ENCODE results near the gene EMC1.
"Not testable (repeated sequence)": the region's sequence is repeated elsewhere in the genome, so short reads cannot be mapped to it uniquely, and the experiment has no call there.

The EMC1 gene

DNA sequence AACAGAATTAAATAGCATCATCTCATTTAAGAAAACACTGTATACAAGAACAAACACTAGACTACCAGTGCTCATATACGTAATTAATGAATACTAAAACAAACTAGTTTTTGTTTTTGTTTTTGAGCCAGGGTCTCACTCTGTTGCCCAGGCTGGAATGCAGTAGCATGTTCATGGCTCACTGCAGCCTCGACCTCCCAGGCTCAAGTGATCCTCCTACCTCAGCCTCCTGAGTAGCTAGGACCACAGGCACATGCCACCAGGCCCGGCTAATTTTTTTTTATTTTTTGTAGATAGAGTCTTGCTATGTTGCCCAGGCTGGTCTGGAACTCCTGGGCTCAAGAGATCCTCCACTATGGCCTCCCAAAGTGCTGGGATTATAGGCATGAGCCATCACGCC lies 34.7 kb downstream of the EMC1 start:
- H3K9me3 ChIP-seq; H3K27me3 ChIP-seq (ENCODE audit: low read depth); DNase-seq (ENCODE audit: low spot score in 2 of 2); H3K4me3 ChIP-seq; in situ Hi-C loops (cut with MboI; ENCODE audit: low sequenced_read_pairs): not testable (repeated sequence)
- Histone ChIP-seq H3K36me3 (replicated peaks) (peaks cover 67% of the 10 kb centered on the region), H3K4me1 (peaks cover 12% of the 10 kb centered on the region)

DNA sequence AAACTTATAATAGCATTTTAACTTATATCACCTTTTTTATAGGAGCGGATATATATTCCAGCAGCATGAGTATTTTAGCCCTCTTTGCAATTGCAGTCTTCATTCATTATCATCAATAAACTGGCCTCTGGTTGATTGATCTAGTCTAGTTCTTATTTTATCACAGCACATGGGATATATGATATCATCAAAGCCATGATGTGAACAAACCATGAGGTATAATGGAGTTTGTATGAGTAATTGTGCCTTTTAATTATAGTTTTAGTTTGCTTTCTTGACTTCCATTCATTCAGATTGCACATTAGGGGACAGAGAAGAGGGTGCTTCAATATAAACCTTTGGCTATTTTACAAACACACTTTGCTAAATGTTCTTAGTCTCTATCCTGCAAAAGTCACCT lies 37.7 kb downstream of the EMC1 start:
- H3K9me3 ChIP-seq: no peaks in the 10 kb centered on the region
- no peak for DNase-seq (ENCODE audit: low spot score in 2 of 2)
- no peaks in the 10 kb centered on the region for H3K27me3 ChIP-seq (ENCODE audit: low read depth)
- H3K36me3 ChIP-seq (replicated peaks): peaks cover 48% of the 10 kb centered on the region
- peaks cover 18% of the 10 kb centered on the region for H3K4me1 ChIP-seq
- in situ Hi-C loops (cut with MboI; ENCODE audit: low sequenced_read_pairs): no loop called here
- no peak overlapping the region for H3K4me3 ChIP-seq

DNA sequence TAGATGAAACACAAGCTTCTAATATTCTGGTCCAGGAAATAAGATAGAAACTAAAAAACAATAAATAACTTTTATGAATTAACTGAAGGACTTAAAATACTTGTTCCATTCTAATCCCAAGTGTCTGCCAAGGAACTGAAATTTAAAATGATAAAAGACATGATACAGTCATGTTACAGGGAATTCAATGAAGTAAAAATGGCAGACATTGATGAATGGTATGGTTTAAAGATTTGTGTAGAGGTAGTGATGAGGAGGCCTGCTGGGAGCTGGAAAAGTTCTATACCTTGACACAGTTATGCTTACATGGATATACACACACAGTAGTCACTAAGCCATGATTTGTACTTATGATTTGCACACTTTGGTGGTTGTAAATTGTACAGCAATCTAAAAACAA lies 39.2 kb downstream of the EMC1 start:
- Histone ChIP-seq H3K9me3 (no peaks in the 10 kb centered on the region), H3K27me3 (ENCODE audit: low read depth) (no peaks in the 10 kb centered on the region), H3K4me3 (no peak overlapping the region), H3K4me1 (peaks cover 20% of the 10 kb centered on the region), H3K36me3 (replicated peaks) (peaks cover 35% of the 10 kb centered on the region)
- no peak for DNase-seq (ENCODE audit: low spot score in 2 of 2)
- in situ Hi-C loops (cut with MboI; ENCODE audit: low sequenced_read_pairs): no loop called here

DNA sequence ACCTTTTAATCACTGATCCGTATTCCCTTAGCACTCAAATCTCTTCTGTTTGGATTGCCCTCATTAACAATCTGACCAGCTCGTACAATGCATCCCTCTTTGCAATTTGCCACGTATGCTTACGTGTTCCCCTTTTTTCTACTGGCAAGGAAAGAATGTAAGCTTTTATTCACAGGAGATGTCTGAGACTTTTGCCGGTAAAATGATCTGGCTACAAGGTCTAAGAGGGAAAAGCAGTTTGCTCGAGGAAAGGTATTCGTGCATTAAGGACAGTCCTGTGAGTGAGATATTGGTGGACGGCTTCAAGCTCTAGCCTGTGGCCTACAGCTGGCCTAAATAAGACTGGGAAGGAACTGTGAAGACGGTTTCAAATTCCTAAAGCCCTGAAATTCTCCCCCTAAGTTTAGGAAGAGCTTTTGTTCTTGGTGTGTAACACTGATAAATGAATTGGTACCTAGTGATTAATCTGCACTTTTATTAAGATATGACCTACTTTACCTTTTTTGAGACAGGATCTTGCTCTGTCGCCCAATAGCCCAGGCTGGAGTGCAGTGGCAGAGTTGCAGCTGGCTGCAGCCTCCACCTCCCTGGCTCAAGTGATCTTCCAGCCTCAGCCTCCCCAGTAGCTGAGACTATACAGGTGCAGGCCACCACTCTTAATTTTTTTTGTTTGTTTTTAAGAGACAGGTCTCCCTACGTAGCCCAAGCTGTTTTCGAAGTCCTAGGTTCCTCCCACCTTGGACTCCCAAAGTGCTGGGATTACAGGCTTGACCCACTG lies 40.4 kb downstream of the EMC1 start:
- H3K36me3 ChIP-seq (replicated peaks): peaks cover 27% of the 10 kb centered on the region
- H3K27me3 ChIP-seq (ENCODE audit: low read depth): no peaks in the 10 kb centered on the region
- H3K4me3 ChIP-seq: peak overlapping the region; percentile 91
- in situ Hi-C loops (cut with MboI; ENCODE audit: low sequenced_read_pairs): no loop called here
- peak in 1 of 2 experiments; percentile 26 for DNase-seq (ENCODE audit: low spot score in 2 of 2)
- no peaks in the 10 kb centered on the region for H3K9me3 ChIP-seq
- peaks cover 20% of the 10 kb centered on the region for H3K4me1 ChIP-seq

DNA sequence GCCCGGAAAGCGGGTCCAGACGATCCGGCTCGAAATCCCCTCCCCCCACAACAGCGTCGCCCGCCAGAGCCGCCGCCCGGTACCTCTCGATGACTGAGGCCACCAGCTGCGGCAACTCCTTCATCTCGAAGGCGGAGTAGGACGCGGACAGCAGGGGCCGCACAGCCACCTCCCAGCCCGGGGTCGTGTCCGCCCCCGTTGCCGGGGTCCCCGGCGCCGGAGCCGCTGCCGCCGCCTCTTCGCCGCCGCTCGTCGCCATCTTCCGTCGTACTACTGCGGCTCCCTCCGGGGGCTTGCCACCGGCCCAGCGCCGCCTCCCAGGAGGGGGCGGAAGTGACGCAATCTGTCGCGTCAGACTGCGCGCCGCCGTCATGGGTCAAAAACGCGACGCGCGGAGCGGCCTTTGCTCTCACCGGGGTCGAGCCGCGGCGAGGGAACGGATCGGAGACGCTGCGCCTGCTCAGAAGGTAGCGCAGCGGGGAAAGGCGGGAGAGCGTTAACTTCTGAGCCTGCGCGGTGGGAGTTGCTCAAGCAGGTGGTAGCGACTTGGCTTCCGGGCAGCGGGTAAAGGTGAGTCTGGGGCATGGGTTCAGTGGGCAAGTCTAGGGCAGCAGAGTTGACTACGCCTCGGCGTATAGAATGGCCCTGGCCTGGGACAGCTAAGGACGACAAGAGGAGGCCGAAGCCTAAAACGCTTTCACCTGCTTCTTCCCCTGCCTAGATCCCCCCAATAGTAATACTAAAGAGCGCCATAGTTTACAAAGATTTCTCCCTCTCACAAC lies 41.1 kb downstream of the EMC1 start, which contains the start of gene UBR4:
UBR4 (minus strand) TSS at position 277 of the 782 bp plus-strand sequence; CDS start at position 259, 18 bp downstream.
- H3K36me3 ChIP-seq (replicated peaks): peaks cover 27% of the 10 kb centered on the region
- peak; percentile 92 to 96 for DNase-seq (ENCODE audit: low spot score in 2 of 2)
- in situ Hi-C loops (cut with MboI; ENCODE audit: low sequenced_read_pairs): no loop called here

DNA sequence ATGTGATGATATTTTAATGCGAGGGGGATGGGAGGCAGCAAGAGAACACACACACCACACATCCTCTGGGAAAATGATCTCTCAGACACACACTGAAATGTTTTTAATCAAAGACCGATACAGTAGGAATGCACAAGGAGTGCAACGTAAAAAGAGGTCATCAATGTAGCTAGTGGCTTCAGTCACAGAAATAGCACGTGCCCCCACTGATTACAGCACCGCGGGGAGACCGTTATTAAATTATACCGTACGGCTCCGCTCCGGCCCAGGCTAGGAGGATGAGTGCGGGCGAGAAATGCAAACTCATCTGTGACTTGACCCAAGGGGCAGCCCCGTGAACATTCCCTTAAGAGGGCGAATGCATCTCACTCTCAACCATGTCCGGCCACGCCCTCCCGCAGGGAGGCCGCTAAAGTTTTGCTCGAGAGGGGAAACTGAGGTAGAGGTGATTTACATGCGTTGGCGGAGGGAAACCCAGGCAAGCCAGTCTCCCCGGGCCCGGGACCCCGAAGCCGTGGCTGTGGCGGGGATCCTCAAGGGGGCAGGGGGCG lies 41.8 kb downstream of the EMC1 start:
- Histone ChIP-seq H3K36me3 (replicated peaks) (peaks cover 27% of the 10 kb centered on the region), H3K4me1 (peaks cover 20% of the 10 kb centered on the region), H3K4me3 (peak overlapping the region; percentile 91), H3K27me3 (ENCODE audit: low read depth) (no peaks in the 10 kb centered on the region), H3K9me3 (no peaks in the 10 kb centered on the region)
- peak in 1 of 2 experiments; percentile 45 for DNase-seq (ENCODE audit: low spot score in 2 of 2)
- in situ Hi-C loops (cut with MboI; ENCODE audit: low sequenced_read_pairs): no loop called here

More for the DNA sequence above, 41.1 kb downstream of the EMC1 start, which contains the start of gene UBR4:
- H3K9me3 ChIP-seq: no peaks in the 10 kb centered on the region
- H3K4me1 ChIP-seq: peaks cover 20% of the 10 kb centered on the region
- H3K4me3 ChIP-seq: peak within 1 kb of the TSS; percentile 91
- H3K27me3 ChIP-seq (ENCODE audit: low read depth): no peaks in the 10 kb centered on the region

DNA sequence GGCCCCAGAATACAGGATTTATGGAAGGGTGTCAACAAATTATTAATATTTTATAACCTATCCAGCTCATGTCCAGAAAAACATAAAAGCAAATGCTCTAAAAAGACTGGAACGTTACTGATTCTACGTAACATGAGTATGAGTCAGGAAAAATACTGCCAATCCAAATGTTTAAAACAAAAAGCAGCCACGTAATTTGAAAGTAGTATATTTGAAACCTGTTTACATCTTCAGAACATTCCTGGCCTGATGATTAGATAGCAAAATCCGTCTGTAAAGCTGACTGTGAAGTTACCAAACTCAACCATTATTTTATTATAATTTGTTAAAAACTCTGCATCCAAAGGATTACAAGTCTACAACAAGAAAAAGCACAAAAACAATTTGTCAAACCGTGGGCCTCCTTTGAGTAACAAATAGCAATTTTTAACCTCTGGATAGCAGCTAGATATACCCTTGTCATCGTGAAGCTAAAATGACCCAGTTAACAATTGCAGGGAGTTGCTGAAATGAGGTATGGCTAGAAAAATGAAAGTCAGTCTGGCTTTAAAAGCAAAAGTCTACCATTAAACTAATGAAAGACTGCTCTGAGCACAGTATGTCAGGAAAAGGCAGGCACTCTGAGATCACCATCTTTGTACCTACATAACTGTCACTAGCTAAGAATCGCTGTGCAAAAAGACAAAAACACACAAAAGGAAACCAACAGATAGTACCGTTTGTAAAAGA lies 42.5 kb downstream of the EMC1 start:
- DNase-seq (ENCODE audit: low spot score in 2 of 2): no peak
- peak overlapping the region; percentile 91 for H3K4me3 ChIP-seq
- peaks cover 21% of the 10 kb centered on the region for H3K36me3 ChIP-seq (replicated peaks)
- no peaks in the 10 kb centered on the region for H3K9me3 ChIP-seq
- H3K27me3 ChIP-seq (ENCODE audit: low read depth): no peaks in the 10 kb centered on the region
- in situ Hi-C loops (cut with MboI; ENCODE audit: low sequenced_read_pairs): no loop called here
- peaks cover 20% of the 10 kb centered on the region for H3K4me1 ChIP-seq

DNA sequence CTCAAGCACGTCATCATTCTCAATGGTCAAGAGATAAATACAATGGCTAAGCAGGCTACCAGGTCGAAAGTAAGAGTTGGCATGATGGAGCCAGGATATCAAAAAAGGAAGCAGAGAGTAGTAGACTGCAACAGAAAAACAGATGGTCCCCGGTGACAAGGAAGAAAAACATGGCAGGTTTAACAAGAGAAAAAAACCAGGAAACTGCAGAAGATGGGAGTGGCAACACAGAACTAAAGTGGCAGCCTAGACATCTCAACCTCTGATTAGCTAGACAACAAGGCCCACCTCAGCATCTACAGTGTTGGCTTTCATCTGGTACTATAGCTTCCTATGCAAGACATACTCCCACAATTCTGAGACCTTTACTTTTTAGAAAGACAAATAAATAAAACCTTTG lies 44.4 kb downstream of the EMC1 start:
- Histone ChIP-seq H3K4me1 (peaks cover 12% of the 10 kb centered on the region), H3K36me3 (replicated peaks) (peaks cover 15% of the 10 kb centered on the region), H3K27me3 (ENCODE audit: low read depth) (no peaks in the 10 kb centered on the region), H3K4me3 (no peak overlapping the region), H3K9me3 (no peaks in the 10 kb centered on the region)
- DNase-seq (ENCODE audit: low spot score in 2 of 2): no peak
- in situ Hi-C loops (cut with MboI; ENCODE audit: low sequenced_read_pairs): no loop called here

DNA sequence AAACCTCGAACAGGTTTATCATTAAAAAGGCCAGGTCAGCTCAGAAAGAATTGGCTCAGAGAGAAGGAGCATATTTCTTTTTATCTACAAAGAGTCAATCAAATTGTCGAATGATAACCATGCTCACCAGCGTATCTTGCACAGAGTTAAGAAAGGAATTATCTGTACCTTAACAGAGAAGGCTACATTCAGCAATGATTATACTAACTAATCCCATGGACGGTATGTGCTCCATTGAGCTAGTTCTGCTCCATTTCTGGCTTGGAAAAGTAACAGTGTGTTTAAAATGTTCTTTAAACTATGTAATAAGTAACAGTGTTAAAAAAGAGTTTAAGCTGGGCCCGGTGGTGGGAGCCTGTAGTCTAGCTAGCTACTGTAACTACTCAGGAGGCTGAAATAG lies 45.5 kb downstream of the EMC1 start:
- peaks cover 6% of the 10 kb centered on the region for H3K4me1 ChIP-seq
- H3K36me3 ChIP-seq (replicated peaks): peaks cover 25% of the 10 kb centered on the region
- in situ Hi-C loops (cut with MboI; ENCODE audit: low sequenced_read_pairs): no loop called here
- DNase-seq (ENCODE audit: low spot score in 2 of 2): no peak
- H3K9me3 ChIP-seq: no peaks in the 10 kb centered on the region
- H3K4me3 ChIP-seq: no peak overlapping the region
- no peaks in the 10 kb centered on the region for H3K27me3 ChIP-seq (ENCODE audit: low read depth)

DNA sequence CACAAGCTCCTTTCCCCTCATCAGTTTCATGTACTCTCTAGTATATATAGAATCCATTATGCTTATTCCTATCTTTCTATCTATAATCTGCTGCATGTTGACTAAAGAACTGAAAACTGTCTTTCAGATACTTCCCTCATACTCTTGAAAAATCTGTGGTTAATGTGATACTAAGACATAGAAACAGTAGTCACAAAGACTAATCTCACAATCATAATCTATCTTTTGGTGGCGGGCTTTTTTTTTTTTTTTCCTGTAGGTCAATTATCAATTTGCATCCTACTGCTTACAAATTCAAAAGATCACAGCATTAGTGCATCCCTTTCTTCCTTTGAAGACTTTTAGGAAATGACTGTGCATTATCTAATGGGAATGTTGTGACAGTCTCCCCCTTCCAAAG lies 45.9 kb downstream of the EMC1 start:
- Histone ChIP-seq H3K4me1 (peaks cover 6% of the 10 kb centered on the region), H3K4me3 (no peak overlapping the region), H3K9me3 (no peaks in the 10 kb centered on the region), H3K36me3 (replicated peaks) (peaks cover 28% of the 10 kb centered on the region), H3K27me3 (ENCODE audit: low read depth) (no peaks in the 10 kb centered on the region)
- DNase-seq (ENCODE audit: low spot score in 2 of 2): no peak
- in situ Hi-C loops (cut with MboI; ENCODE audit: low sequenced_read_pairs): no loop called here

DNA sequence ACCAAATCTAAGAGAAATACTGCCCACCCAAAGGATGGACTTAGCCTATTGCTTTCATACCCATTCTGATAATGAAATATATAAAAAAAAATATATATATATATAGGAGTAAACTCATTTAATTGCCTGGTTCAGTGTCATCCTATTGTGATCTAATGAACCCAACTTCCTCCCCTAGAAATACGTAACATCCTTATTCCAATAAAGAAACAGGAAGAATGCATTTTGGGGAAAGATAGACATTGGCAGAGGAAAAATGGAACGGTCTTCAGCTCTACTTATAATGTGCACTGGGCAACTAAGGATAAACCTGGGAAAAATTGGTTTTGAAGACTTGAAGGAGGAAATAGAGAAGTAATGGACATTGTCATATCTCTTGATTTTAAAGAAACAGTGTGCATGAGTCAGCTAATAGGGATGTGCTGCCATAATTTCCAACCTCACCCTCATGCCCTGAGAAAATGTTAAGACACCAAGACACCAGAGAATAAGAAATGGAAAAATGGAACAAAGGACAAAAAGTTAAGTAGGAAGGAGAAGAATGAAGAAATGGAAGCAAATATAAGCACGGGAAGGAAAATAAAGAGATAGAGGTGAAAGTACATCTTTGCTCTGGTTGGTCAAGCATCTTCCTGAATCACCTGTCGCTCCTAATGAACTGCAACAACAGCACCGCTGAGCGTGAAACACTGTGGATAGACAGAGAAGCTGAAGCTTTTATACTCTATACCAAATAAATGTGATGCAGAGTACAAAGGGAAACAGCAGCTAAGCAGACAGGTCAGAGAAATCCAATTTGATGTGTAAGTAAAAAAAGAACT lies 46.7 kb downstream of the EMC1 start:
- H3K9me3 ChIP-seq: no peaks in the 10 kb centered on the region
- in situ Hi-C loops (cut with MboI; ENCODE audit: low sequenced_read_pairs): no loop called here
- H3K27me3 ChIP-seq (ENCODE audit: low read depth): no peaks in the 10 kb centered on the region
- no peak for DNase-seq (ENCODE audit: low spot score in 2 of 2)
- H3K36me3 ChIP-seq (replicated peaks): peaks cover 30% of the 10 kb centered on the region
- H3K4me1 ChIP-seq: peaks cover 6% of the 10 kb centered on the region
- H3K4me3 ChIP-seq: no peak overlapping the region

DNA sequence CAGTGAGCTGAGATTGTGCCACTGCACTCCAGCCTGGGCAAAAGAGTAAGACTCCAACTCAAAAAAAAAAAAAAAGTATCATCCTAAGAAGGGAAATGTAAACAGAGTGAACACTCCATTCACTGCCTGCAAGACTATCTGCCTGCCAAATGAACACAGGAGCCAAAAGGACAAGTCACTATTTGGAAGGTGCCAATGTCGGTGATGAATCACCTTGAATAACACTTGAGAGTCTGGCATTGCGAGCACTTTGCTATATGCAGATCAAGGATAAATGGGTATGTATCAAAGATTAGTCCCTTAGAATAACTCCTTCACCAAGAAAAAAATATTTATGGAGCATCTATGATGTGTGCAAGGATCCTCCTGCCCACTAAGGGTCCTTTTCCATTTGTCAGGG lies 47.9 kb downstream of the EMC1 start:
- peaks cover 40% of the 10 kb centered on the region for H3K36me3 ChIP-seq (replicated peaks)
- no peak for DNase-seq (ENCODE audit: low spot score in 2 of 2)

DNA sequence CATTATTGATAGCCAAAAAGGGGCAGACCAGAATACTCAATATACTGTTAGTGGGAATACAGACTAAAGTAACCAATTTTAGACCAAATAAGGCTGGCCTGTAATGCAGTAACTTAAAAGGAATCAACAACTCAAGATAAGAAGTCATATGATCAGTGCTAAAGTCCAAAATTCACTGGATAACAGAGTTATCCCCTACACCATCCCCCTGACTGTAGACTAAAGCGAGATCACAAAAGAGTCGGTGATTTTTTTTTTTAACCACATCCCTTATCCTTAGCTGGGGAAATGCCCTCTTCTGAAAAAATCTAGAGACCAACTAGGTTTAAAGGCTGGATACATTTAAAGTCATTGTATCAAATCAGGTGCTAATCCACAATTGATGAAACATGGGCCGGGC lies 48.9 kb downstream of the EMC1 start:
- Histone ChIP-seq H3K36me3 (replicated peaks) (peaks cover 50% of the 10 kb centered on the region), H3K4me1 (no peaks in the 10 kb centered on the region), H3K27me3 (ENCODE audit: low read depth) (no peaks in the 10 kb centered on the region), H3K4me3 (no peak overlapping the region), H3K9me3 (no peaks in the 10 kb centered on the region)
- no peak for DNase-seq (ENCODE audit: low spot score in 2 of 2)
- in situ Hi-C loops (cut with MboI; ENCODE audit: low sequenced_read_pairs): no loop called here

More for the DNA sequence above, 47.9 kb downstream of the EMC1 start:
- no peaks in the 10 kb centered on the region for H3K27me3 ChIP-seq (ENCODE audit: low read depth)
- in situ Hi-C loops (cut with MboI; ENCODE audit: low sequenced_read_pairs): no loop called here
- no peaks in the 10 kb centered on the region for H3K9me3 ChIP-seq
- no peak overlapping the region for H3K4me3 ChIP-seq
- H3K4me1 ChIP-seq: peaks cover 1% of the 10 kb centered on the region

Measured in HAP-1 (cell line).